ENCODE results near the gene DPYD. TPM values are rescaled to one million over a fixed set of nuclear protein-coding genes. Genes with fewer than 3 reads are reported as not detected.

Gene DPYD
- total and polyA plus RNA-seq, 9 of the 15 experiments (the other 6 are each of a cell fraction or from before 2014, with no cell fraction given), result 0.03 to 0.25 (median 0.08) TPM; not detected in 2

DNA sequence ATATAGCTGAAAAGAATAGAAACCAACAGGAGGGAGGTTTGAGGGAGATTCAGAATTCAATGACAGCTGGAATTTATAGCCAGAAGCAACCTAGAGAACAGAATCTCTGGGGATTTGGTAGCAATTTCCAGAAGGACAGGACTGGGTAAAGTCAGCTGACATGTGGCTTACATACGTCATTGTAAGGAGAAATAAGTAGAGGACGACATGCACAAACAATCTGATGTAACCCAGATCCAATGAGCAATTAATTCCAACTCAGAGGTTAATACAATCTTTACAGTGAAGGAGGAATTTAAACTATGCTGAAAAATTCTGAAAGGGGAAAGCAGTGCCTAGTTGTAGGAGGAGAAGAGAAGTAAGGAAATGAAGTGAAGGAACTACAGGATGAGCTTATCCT is 815.3 kb downstream of the DPYD start (continued):
- TF ChIP-seq SRF (CRISPR knock-in tag; IDR thresholded peaks at IDR 0.05) (no peak), XRCC5 (IDR thresholded peaks at IDR 0.05; ENCODE audit: low read depth, low read length) (no peak), ZNF239 (CRISPR knock-in tag; IDR thresholded peaks at IDR 0.05) (no peak), ZKSCAN3 (CRISPR knock-in tag; IDR thresholded peaks at IDR 0.05) (no peak)
- TF ChIP-seq, protein P1, sequence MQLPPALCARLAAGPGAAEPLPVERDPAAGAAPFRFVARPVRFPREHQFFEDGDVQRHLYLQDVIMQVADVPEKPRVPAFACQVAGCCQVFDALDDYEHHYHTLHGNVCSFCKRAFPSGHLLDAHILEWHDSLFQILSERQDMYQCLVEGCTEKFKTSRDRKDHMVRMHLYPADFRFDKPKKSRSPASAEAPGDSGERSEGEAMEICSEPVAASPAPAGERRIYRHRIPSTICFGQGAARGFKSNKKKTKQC (CRISPR knock-in tag; IDR thresholded peaks at IDR 0.05), result no peak

DNA sequence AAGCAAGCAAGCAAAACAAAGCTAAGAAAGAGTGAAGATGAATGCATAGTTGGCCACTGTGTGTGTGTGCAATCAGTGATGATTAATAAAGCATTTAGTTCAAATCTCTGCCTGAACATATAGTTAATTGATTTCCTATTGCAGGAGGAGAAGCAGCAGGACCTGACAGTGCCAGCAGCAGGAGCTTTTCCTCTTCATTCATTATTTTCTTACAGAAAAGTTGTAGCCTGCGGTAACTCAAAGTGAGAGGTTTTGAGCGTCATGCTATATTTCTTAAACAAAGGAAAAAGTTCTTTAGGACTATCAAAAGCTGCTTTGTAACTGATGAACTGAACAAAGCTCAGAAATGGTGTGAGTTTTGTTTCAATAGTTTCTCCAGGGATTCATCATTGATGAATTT is 819.3 kb downstream of the DPYD start:
- CTCF ChIA-PET (ENCODE audit: low intra/inter-chr PET ratio), result no interaction called here
- no peak for FAIRE-seq
- Histone ChIP-seq H3K4me3 (no peak overlapping the region), H3K27ac (ENCODE audit: extremely low read depth, low read depth, low read length) (no peak overlapping the region), H3K9me3 (replicated peaks; ENCODE audit: control insufficient read depth, insufficient read depth, low read depth, low read length) (no peaks in the 10 kb centered on the region; the same call in 1 of the 2 replicates), H3K4me1 (replicated peaks in 1 of 2; ENCODE audit: control insufficient read depth in 2 of 2, insufficient read depth in 2 of 2, low read length in 2 of 2) (no peaks in the 10 kb centered on the region), H3K4me2 (ENCODE audit: insufficient read depth, low read length) (no peak overlapping the region), H3K9me1 (ENCODE audit: control insufficient read depth, insufficient read depth, low read length) (no peaks in the 10 kb centered on the region), H3K79me2 (ENCODE audit: control insufficient read depth, insufficient read depth, low read length) (no peaks in the 10 kb centered on the region), H2AFZ (ENCODE audit: low read depth, low read length) (no peak overlapping the region), H3K36me3 (ENCODE audit: control insufficient read depth, insufficient read depth, low read length) (no peaks in the 10 kb centered on the region), H3K9ac (ENCODE audit: insufficient read depth in 1 of 2, low read depth in 2 of 2, low read length in 2 of 2) (no peak overlapping the region), H3K27me3 (ENCODE audit: control insufficient read depth in 2 of 2, insufficient read depth in 2 of 2, low read length in 2 of 2) (no peaks in the 10 kb centered on the region), H4K20me1 (replicated peaks; ENCODE audit: control insufficient read depth, insufficient read depth, low read length) (no peaks in the 10 kb centered on the region)
- WGBS (ENCODE audit: insufficient coverage, low coverage, missing lambda C conversion rate), result 0% methylated on average over 2 of the region's 2 CpGs
- in situ Hi-C loops (cut with MboI) (no loop called here), intact Hi-C loops (cut with micrococcal nuclease) (no loop called here)
- no TSS peak for BruUV-seq (replicated peaks)
- no peak for DNase-seq (ENCODE audit: extremely low read depth in 1 of 4, low spot score in 3 of 4)
- POLR2A ChIA-PET, result no interaction called here
- ATAC-seq, result no peak
- TF ChIP-seq FOXJ3 (CRISPR knock-in tag; IDR thresholded peaks at IDR 0.05) (no peak), SREBF1 (IDR thresholded peaks at IDR 0.05; ENCODE audit: borderline replicate concordance, low read depth, low read length) (no peak), KLF6 (CRISPR knock-in tag; IDR thresholded peaks at IDR 0.05; ENCODE audit: borderline replicate concordance) (no peak), YY1 (IDR thresholded peaks at IDR 0.05; ENCODE audit: borderline replicate concordance in 1 of 3, control insufficient read depth in 1 of 3, extremely low read depth in 1 of 3, insufficient read depth in 3 of 3, insufficient read length in 1 of 3, insufficient replicate concordance in 2 of 3, low read depth in 1 of 3, low read length in 2 of 3) (no peak), TEAD1 (CRISPR knock-in tag; IDR thresholded peaks at IDR 0.05) (no peak), HSF4 (CRISPR knock-in tag; IDR thresholded peaks at IDR 0.05; ENCODE audit: borderline replicate concordance) (no peak), BCOR (IDR thresholded peaks at IDR 0.05) (no peak)
- TF ChIP-seq, protein P2, sequence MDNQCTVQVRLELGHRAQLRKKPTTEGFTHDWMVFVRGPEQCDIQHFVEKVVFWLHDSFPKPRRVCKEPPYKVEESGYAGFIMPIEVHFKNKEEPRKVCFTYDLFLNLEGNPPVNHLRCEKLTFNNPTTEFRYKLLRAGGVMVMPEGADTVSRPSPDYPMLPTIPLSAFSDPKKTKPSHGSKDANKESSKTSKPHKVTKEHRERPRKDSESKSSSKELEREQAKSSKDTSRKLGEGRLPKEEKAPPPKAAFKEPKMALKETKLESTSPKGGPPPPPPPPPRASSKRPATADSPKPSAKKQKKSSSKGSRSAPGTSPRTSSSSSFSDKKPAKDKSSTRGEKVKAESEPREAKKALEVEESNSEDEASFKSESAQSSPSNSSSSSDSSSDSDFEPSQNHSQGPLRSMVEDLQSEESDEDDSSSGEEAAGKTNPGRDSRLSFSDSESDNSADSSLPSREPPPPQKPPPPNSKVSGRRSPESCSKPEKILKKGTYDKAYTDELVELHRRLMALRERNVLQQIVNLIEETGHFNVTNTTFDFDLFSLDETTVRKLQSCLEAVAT (IDR thresholded peaks at IDR 0.05), result no peak
- TF ChIP-seq, protein P3, sequence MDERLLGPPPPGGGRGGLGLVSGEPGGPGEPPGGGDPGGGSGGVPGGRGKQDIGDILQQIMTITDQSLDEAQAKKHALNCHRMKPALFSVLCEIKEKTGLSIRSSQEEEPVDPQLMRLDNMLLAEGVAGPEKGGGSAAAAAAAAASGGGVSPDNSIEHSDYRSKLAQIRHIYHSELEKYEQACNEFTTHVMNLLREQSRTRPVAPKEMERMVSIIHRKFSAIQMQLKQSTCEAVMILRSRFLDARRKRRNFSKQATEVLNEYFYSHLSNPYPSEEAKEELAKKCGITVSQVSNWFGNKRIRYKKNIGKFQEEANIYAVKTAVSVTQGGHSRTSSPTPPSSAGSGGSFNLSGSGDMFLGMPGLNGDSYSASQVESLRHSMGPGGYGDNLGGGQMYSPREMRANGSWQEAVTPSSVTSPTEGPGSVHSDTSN (CRISPR knock-in tag; IDR thresholded peaks at IDR 0.05; ENCODE audit: low read depth), result no peak
- TF ChIP-seq, protein P3 (tag; conservative IDR thresholded peaks at IDR 0.05; ENCODE audit: low read depth), result no peak
- TF ChIP-seq, protein P4, sequence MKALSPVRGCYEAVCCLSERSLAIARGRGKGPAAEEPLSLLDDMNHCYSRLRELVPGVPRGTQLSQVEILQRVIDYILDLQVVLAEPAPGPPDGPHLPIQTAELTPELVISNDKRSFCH (CRISPR knock-in tag; IDR thresholded peaks at IDR 0.05), result no peak
- TF ChIP-seq, protein P4 (tag; IDR thresholded peaks at IDR 0.05), result no peak
